ENCODE measurements around the gene SRGAP1. TPM values are rescaled to one million over a fixed set of nuclear protein-coding genes. Genes with fewer than 3 reads are reported as not detected.
A peak's percentile ranks its signal among the peaks of the same experiment; 100 is the strongest.

Gene SRGAP1
- polyA plus RNA-seq, 1 experiment = 24.9 TPM

DNA sequence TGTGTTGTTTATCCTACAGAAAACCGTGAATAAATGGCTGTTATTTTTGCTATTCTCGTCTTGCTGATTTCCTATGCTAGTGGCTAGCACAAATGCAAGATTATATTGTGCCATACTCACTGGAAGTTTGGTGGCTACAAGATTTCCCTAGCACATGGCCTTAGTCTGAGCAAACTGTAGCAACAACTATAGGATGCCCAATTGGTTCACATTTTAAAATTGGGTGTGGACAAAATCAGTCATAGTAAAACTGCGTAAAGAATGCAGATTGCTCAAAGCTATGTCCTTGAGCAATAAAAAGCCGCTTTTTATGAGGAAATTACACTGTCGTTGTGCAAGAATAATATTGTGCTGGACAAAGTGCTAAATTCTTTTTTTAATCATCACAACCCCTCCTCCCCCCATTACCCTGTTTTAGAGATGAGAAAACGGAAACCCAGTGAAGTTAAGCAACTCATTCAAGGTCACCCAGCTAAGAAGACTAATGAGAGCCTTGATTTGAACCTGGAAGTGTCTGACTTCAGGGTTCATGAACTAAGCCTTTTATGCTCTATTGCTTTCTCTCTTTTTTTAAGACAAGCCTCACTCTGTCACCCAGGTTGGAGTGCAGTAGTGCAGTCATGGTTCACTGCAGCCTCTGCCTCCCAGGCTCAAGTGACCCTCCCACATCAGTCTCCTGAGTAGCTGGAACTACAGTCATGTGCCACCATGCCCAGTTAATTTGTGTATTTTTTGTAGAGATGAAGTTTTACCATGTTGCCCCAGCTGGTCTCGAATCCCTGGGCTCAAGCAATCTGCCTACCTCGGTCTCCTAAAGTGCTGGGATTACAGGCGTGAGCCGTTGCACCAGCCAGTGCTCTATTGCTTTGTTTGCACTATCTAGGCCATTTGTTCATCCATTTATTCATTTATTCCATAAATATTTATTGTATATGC is 73.6 kb downstream of the SRGAP1 start:
- TF ChIP-seq CTCF (IDR thresholded peaks at IDR 0.05; ENCODE audit: low read depth, low read length) = no peak
- CTCF ChIA-PET = interaction anchor here (0.6 to 1.0 kb wide), 3 partner anchors 55 to 330 kb away, joined by 3 read pairs; no protein-coding TSS in a partner anchor
- Histone ChIP-seq H3K9me3 (ENCODE audit: control insufficient read depth, insufficient read depth, low read length) (no peaks in the 10 kb centered on the region), H3K27ac (ENCODE audit: low read depth, low read length) (peak overlapping the region; percentile 98), H3K4me3 (ENCODE audit: low read depth, low read length) (peak overlapping the region; percentile 8), H3K27me3 (ENCODE audit: control insufficient read depth, insufficient read depth, low read length) (no peaks in the 10 kb centered on the region)
- POLR2A ChIA-PET = interaction anchor here (0.6 to 3.4 kb wide), 11 partner anchors 29 to 263 kb away, joined by 3 to 12 read pairs (median 3); partner anchors contain the start of gene SRGAP1
- DNase-seq (ENCODE audit: low read depth, low spot score) = peak; percentile 84

DNA sequence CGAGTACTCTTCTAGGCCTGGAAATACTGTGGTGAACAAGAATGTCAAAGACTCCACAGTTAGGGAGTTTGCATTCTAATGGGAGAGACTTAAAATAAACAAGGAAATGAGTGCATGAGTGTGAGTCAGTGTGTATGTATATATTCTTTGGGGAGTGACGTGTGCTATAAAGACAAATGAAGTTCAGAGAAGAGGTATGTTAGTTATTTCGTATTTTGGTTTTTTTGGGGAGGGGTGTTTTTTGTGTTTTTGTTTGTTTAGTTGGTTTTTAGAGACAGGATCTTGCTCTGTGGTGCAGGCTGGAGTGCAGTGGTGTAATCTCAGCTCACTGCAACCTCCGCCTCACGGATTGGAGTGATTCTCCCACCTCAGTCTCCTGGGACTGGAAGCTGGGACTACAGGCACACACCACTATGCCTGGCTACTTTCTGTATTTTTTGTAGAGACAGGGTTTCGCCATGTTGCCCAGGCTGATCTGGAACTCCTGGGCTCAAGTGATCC is 74.3 kb downstream of the SRGAP1 start:
- no peaks in the 10 kb centered on the region for H3K9me3 ChIP-seq (ENCODE audit: control insufficient read depth, insufficient read depth, low read length)
- no peak overlapping the region for H3K4me3 ChIP-seq (ENCODE audit: low read depth, low read length)
- DNase-seq (ENCODE audit: low read depth, low spot score) = peak; percentile 93
- POLR2A ChIA-PET = interaction anchor here (1.2 to 3.4 kb wide), 6 partner anchors 30 to 263 kb away, joined by 3 to 12 read pairs (median 4); partner anchors contain the start of gene SRGAP1
- CTCF ChIA-PET = no interaction called here
- H3K27me3 ChIP-seq (ENCODE audit: control insufficient read depth, insufficient read depth, low read length) = no peaks in the 10 kb centered on the region
- TF ChIP-seq CTCF (IDR thresholded peaks at IDR 0.05; ENCODE audit: low read depth, low read length) = no peak
- peak overlapping the region; percentile 98 for H3K27ac ChIP-seq (ENCODE audit: low read depth, low read length)

GRCh38 chr12:63919756-63920155 is 75.3 kb downstream of the SRGAP1 start:
- H3K27ac ChIP-seq (ENCODE audit: low read depth, low read length) = no peak overlapping the region
- no peak for TF ChIP-seq CTCF (IDR thresholded peaks at IDR 0.05; ENCODE audit: low read depth, low read length)
- no peaks in the 10 kb centered on the region for H3K27me3 ChIP-seq (ENCODE audit: control insufficient read depth, insufficient read depth, low read length)
- CTCF ChIA-PET = interaction anchor here (0.6 to 0.8 kb wide), 2 partner anchors 60 to 298 kb away, joined by 3 to 5 read pairs; no protein-coding TSS in a partner anchor
- POLR2A ChIA-PET = interaction anchor here (3.4 kb wide), 1 partner anchor 75 kb away, joined by 12 read pairs; the partner anchor contains the start of gene SRGAP1
- H3K9me3 ChIP-seq (ENCODE audit: control insufficient read depth, insufficient read depth, low read length) = no peaks in the 10 kb centered on the region
- H3K4me3 ChIP-seq (ENCODE audit: low read depth, low read length) = no peak overlapping the region
- DNase-seq (ENCODE audit: low read depth, low spot score) = no peak

DNA sequence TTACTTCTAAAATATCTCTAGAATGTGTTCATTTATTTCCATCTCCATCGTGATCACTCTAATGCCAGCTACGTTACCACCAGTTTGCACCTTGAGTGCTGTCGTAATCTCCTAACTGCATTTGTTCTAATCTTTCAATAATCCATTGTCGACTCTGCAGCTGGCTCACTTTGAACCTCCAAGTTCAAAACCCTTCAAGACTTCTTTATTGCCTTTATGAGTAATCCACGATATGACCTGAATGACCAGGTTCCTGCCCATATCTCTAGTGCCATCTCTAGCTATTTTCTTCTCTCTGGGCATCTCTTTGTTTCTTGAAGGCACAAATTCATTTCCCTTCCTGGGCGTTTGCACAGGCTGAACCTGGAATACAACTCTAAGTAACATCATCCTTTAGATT is 76.7 kb downstream of the SRGAP1 start:
- H3K4me3 ChIP-seq (ENCODE audit: low read depth, low read length) = no peak overlapping the region
- H3K27ac ChIP-seq (ENCODE audit: low read depth, low read length) = no peak overlapping the region
- CTCF ChIA-PET = no interaction called here
- TF ChIP-seq CTCF (IDR thresholded peaks at IDR 0.05; ENCODE audit: low read depth, low read length) = no peak
- no peaks in the 10 kb centered on the region for H3K9me3 ChIP-seq (ENCODE audit: control insufficient read depth, insufficient read depth, low read length)
- POLR2A ChIA-PET = no interaction called here
- DNase-seq (ENCODE audit: low read depth, low spot score) = no peak
- H3K27me3 ChIP-seq (ENCODE audit: control insufficient read depth, insufficient read depth, low read length) = no peaks in the 10 kb centered on the region

GRCh38 chr12:63922474-63922873 is 78.0 kb downstream of the SRGAP1 start:
- Histone ChIP-seq H3K9me3 (ENCODE audit: control insufficient read depth, insufficient read depth, low read length) (no peaks in the 10 kb centered on the region), H3K27me3 (ENCODE audit: control insufficient read depth, insufficient read depth, low read length) (no peaks in the 10 kb centered on the region), H3K4me3 (ENCODE audit: low read depth, low read length) (no peak overlapping the region), H3K27ac (ENCODE audit: low read depth, low read length) (peak overlapping the region; percentile 21)
- ChIA-PET CTCF (no interaction called here), POLR2A (interaction anchor here (0.6 kb wide), 1 partner anchor 155 kb away, joined by 3 read pairs; no protein-coding TSS in a partner anchor)
- peak; percentile 33 for DNase-seq (ENCODE audit: low read depth, low spot score)
- no peak for TF ChIP-seq CTCF (IDR thresholded peaks at IDR 0.05; ENCODE audit: low read depth, low read length)

Measured in AG04450 (cell line).